Body of pancreas (tissue), 4 donors: Measurements from ENCODE around the gene CPM. TPM values are rescaled to one million over a fixed set of nuclear protein-coding genes. Genes with fewer than 3 reads are reported as not detected.

Experiments
- ATAC-seq: fragments of 150-250 bp; one replicate; pipeline ENCODE4 v1.9.1; 2016
- DNase-seq, 4 donors: peaks; one replicate each; pipeline ENCODE4 v3.0.0-alpha.2; 2019
- H3K27ac ChIP-seq, 4 donors: fragments of 200-600 bp; sonication (generic); 1 replicate in 3 of 4; 2 replicates in 1 of 4; pipeline versions ENCODE4 v1.5.1 to v1.6.1; 2016 to 2019; ENCODE audit warnings: mild to moderate bottlenecking in 1 of 4, mixed read lengths in 1 of 4, moderate library complexity in 1 of 4
- H3K27me3 ChIP-seq, 2 donors: fragments of 200-600 bp; sonication (generic); one replicate each; pipeline ENCODE4 v1.6.0; 2016; ENCODE audit warnings: mild to moderate bottlenecking in 1 of 2
- H3K36me3 ChIP-seq, 2 donors: fragments of 200-600 bp; sonication (generic); replicated peaks in 1 of 2; 2 replicates each; pipeline ENCODE4 v1.5.1; 2016; ENCODE audit warnings: low read depth in 2 of 2; ENCODE audit not compliant: insufficient read depth in 1 of 2
- H3K4me1 ChIP-seq: fragments of 200-600 bp; sonication (generic); one replicate; pipeline ENCODE4 v1.6.0; 2016
- H3K4me3 ChIP-seq, 2 donors: fragments of 200-600 bp; sonication (generic); 1 replicate in 1 of 2; 2 replicates in 1 of 2; pipeline ENCODE4 v1.5.1; 2016 to 2019
- H3K9me3 ChIP-seq, 3 donors: fragments of 200-600 bp; sonication (generic); 1 replicate in 2 of 3; 2 replicates in 1 of 3; pipeline ENCODE4 v1.5.1; 2016
- POLR2A ChIP-seq, 3 donors: fragments of 450-650 bp; IDR thresholded peaks; one replicate each; pipeline ENCODE4 v1.6.1; 2016; ENCODE audit warnings: antibody characterized with exemption in 3 of 3, mild to moderate bottlenecking in 2 of 3
- WGBS, 2 donors: methylation state at CpG; one replicate each; pipeline ENCODE4 v1.1.5; 2017; 5-methylcytosine and 5-hydroxymethylcytosine counted together
- intact Hi-C: fragments of 100-400 bp; cut with DNase I; formaldehyde crosslinking; loops from one replicate; pipeline ENCODE4 v1.15.1; 2023
- total RNA-seq, 2 donors: library from RNA; depleted of rRNA; stranded (reverse); fragments of >200 nt; gene quantifications; one replicate each; pipeline ENCODE4 v1.1.0, GENCODE V29; 2016
- TF ChIP-seq, protein P1 (sequence below), 7 experiments: fragments of 450-650 bp in 4 of 7; fragments of 200-600 bp in 3 of 7; sonication (generic) in 3 of 7; IDR thresholded peaks; one replicate each; pipeline ENCODE4 v1.5.1; 2016 to 2019; ENCODE audit warnings: antibody characterized with exemption in 7 of 7

The CPM gene
- total RNA-seq, 2 donors from 2014 or later: 34.6 to 35.0 TPM

DNA sequence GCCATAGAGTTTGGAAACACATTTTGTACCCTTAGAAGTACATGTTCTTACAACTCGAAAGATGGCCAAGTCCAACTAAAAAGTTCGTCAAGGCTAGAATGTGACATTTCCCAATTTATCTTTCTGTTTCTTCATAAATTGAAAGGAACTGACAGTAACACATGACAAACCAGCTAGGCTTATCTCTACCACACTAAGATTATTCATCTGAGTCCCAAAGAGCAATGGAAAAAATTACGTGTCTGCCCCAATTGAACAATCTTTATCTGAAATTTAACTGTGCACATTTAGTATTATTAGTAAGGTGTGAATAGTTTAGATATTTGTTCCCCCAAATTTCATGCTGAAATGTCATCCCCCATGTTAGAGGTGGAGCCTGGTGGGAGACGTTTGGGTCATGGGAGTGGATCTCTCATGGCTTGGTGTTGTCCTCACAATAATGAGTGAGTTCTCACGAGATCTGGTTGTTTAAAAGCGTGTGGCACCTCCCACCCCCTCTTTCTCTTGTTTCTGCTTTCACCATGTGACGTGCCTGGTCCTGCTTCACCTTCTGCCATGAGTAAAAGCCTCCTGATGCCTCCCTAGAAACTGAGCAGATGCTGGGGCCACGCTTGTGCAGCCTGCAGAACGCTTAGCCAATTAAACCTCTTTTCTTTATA lies 13.3 kb downstream of the CPM start:
- H3K4me1 ChIP-seq: peaks cover 11% of the 10 kb centered on the region
- DNase-seq (no peak), ATAC-seq (no peak)
- H3K27ac ChIP-seq: no peak overlapping the region
- 86 to 90% methylated on average over 9 of the region's 9 CpGs for WGBS, 2 donors
- intact Hi-C loops: no loop called here
- no peak for TF ChIP-seq POLR2A (IDR thresholded peaks at IDR 0.05)
- TF ChIP-seq, protein P1, sequence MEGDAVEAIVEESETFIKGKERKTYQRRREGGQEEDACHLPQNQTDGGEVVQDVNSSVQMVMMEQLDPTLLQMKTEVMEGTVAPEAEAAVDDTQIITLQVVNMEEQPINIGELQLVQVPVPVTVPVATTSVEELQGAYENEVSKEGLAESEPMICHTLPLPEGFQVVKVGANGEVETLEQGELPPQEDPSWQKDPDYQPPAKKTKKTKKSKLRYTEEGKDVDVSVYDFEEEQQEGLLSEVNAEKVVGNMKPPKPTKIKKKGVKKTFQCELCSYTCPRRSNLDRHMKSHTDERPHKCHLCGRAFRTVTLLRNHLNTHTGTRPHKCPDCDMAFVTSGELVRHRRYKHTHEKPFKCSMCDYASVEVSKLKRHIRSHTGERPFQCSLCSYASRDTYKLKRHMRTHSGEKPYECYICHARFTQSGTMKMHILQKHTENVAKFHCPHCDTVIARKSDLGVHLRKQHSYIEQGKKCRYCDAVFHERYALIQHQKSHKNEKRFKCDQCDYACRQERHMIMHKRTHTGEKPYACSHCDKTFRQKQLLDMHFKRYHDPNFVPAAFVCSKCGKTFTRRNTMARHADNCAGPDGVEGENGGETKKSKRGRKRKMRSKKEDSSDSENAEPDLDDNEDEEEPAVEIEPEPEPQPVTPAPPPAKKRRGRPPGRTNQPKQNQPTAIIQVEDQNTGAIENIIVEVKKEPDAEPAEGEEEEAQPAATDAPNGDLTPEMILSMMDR (IDR thresholded peaks at IDR 0.05): no peak
- H3K9me3 ChIP-seq: no peaks in the 10 kb centered on the region
- no peak overlapping the region for H3K4me3 ChIP-seq
- H3K36me3 ChIP-seq: no peaks in the 10 kb centered on the region
- H3K27me3 ChIP-seq: no peaks in the 10 kb centered on the region

DNA sequence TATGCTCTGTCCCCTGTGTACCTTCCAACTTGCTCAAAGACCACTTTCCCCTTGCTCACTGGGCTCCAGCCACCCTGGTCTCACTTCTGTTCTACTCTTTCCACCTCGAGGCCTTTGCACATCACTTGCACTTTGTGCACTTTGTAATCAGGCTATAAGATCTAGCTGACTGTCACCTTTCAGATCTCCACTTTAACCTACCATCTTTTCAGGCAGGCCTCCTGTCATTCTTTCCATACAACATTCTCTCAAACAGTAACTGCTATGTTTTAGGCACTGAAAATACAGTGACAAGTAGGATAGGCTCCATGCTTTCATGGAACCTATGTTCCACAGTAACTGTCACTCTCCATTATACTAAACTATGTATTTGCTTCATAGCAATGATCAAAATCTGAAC lies 14.0 kb downstream of the CPM start:
- 63 to 68% methylated on average over 1 of the region's 1 CpG for WGBS, 2 donors
- TF ChIP-seq, protein P1 (IDR thresholded peaks at IDR 0.05): no peak
- TF ChIP-seq POLR2A (IDR thresholded peaks at IDR 0.05): no peak
- Histone ChIP-seq H3K27me3 (no peaks in the 10 kb centered on the region), H3K4me3 (no peak overlapping the region), H3K4me1 (peaks cover 11% of the 10 kb centered on the region), H3K36me3 (no peaks in the 10 kb centered on the region), H3K9me3 (no peaks in the 10 kb centered on the region), H3K27ac (no peak overlapping the region)
- ATAC-seq (no peak), DNase-seq (no peak)
- intact Hi-C loops: no loop called here

DNA sequence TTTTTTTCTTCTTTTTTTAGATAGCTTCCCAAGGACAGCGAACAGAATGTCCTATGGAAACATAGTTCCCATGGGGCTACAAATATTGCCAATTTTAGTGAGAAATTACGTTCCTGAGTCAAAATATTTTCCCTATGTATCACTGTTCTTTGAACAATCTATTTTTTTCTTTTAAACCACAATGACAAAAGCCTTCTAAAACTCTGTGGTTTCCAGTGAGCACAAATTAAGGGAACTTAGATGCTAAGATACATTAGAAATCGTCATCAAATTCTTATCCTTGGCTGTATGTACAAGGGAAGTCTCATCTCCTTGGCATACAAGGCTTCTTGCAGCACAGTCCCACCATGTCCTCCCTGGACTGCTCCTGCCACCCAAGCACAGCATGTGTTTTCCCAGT lies 17.9 kb downstream of the CPM start:
- no peak overlapping the region for H3K27ac ChIP-seq
- WGBS, 2 donors: 69 to 73% methylated on average over 3 of the region's 3 CpGs
- no peak overlapping the region for H3K4me3 ChIP-seq
- H3K27me3 ChIP-seq: no peaks in the 10 kb centered on the region
- intact Hi-C loops: no loop called here
- peaks cover 7% of the 10 kb centered on the region for H3K4me1 ChIP-seq
- TF ChIP-seq, protein P1 (IDR thresholded peaks at IDR 0.05): no peak
- no peak for TF ChIP-seq POLR2A (IDR thresholded peaks at IDR 0.05)
- ATAC-seq (no peak), DNase-seq (no peak)
- no peaks in the 10 kb centered on the region for H3K9me3 ChIP-seq
- no peaks in the 10 kb centered on the region for H3K36me3 ChIP-seq

DNA sequence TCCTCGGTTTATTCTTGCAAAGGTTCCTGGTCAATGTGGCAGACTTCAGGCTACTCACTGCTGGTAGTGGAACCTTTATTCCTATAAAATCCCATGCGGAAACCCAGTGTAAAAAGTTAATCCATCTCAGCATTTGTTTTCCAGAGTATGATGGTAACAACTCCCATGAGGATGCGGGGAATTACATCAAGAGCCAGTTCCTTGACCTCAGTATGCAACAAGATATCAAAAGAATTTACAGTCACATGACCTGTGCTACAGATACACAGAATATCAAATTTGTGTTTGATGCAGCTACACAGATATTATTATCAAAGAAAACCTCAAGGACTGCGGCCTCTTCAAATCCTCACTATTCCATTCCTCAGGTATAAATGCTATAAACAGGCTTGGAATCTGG lies 19.3 kb downstream of the CPM start:
- intact Hi-C loops: no loop called here
- 93 to 95% methylated on average over 4 of the region's 4 CpGs for WGBS, 2 donors

More for the DNA sequence above, 19.3 kb downstream of the CPM start:
- no peaks in the 10 kb centered on the region for H3K9me3 ChIP-seq
- no peak overlapping the region for H3K27ac ChIP-seq
- no peaks in the 10 kb centered on the region for H3K36me3 ChIP-seq
- peaks cover 7% of the 10 kb centered on the region for H3K4me1 ChIP-seq
- DNase-seq (no peak), ATAC-seq (no peak)
- H3K27me3 ChIP-seq: no peaks in the 10 kb centered on the region
- TF ChIP-seq, protein P1 (IDR thresholded peaks at IDR 0.05): no peak
- no peak for TF ChIP-seq POLR2A (IDR thresholded peaks at IDR 0.05)
- no peak overlapping the region for H3K4me3 ChIP-seq
